Natural killer cell (primary cell): ENCODE data around the gene ZSWIM1. TPM values are rescaled to one million over a fixed set of nuclear protein-coding genes. Genes with fewer than 3 reads are reported as not detected.

ENCODE experiments used
- ATAC-seq, 3 donors: fragments of 150-1000 bp in 2 of 3; fragments of 200-7000 bp in 1 of 3; cut with Tn5 transposase; 1 replicate in 1 of 3; 2 replicates in 2 of 3; pipeline ENCODE4 v1.10.0; 2021; ENCODE audit warnings: mild to moderate bottlenecking in 2 of 3, moderate library complexity in 2 of 3
- DNase-seq, 2 donors: peaks; one replicate each; pipeline versions ENCODE4 v3.0.0 to v3.0.0-alpha.2; 2013 to 2021; ENCODE audit warnings: mixed read lengths in 1 of 2
- H3K27ac ChIP-seq: one replicate; pipeline ENCODE4 v1.5.1; 2013; ENCODE audit warnings: mild to moderate bottlenecking, low read length
- H3K27me3 ChIP-seq: one replicate; pipeline ENCODE4 v1.6.1; 2013; ENCODE audit warnings: low read length; ENCODE audit not compliant: control insufficient read depth, insufficient read depth
- H3K36me3 ChIP-seq: one replicate; pipeline ENCODE4 v1.6.1; 2013; ENCODE audit warnings: low read length; ENCODE audit not compliant: control insufficient read depth, insufficient read depth
- H3K4me1 ChIP-seq: one replicate; pipeline ENCODE4 v1.6.1; 2013; ENCODE audit warnings: low read length; ENCODE audit not compliant: control insufficient read depth, insufficient read depth
- H3K4me3 ChIP-seq: one replicate; pipeline ENCODE4 v1.5.1; 2013; ENCODE audit warnings: low read length
- H3K9me3 ChIP-seq: one replicate; pipeline ENCODE4 v1.6.1; 2013; ENCODE audit warnings: low read length; ENCODE audit not compliant: control insufficient read depth, insufficient read depth
- H3K27ac Mint-ChIP-seq, 2 donors: one replicate each; pipeline ENCODE4 v1.8.0; 2022; ENCODE audit warnings: mild to moderate bottlenecking in 2 of 2, mixed read lengths in 2 of 2, moderate library complexity in 1 of 2
- H3K27me3 Mint-ChIP-seq, 2 donors: one replicate each; pipeline ENCODE4 v1.8.0; 2022; ENCODE audit warnings: low read depth in 2 of 2, mixed read lengths in 2 of 2
- H3K36me3 Mint-ChIP-seq: one replicate; pipeline ENCODE4 v1.8.0; 2022; ENCODE audit warnings: mixed read lengths
- H3K4me1 Mint-ChIP-seq, 2 donors: one replicate each; pipeline ENCODE4 v1.8.0; 2022; ENCODE audit warnings: mixed read lengths in 2 of 2
- H3K4me3 Mint-ChIP-seq: one replicate; pipeline ENCODE4 v1.8.0; 2022; ENCODE audit warnings: mild to moderate bottlenecking, moderate library complexity, mixed read lengths
- H3K9me3 Mint-ChIP-seq, 2 donors: one replicate each; pipeline ENCODE4 v1.8.0; 2022; ENCODE audit warnings: mixed read lengths in 2 of 2
- CTCF ChIP-seq: fragments of 200-600 bp; IDR thresholded peaks from one replicate; pipeline ENCODE4 v1.8.0; 2022; ENCODE audit warnings: antibody characterized with exemption
- WGBS: methylation state at CpG from one replicate; pipeline ENCODE4 v1.1.7; 2013; ENCODE audit warnings: missing lambda C conversion rate; ENCODE audit not compliant: insufficient coverage; 5-methylcytosine and 5-hydroxymethylcytosine counted together
- intact Hi-C: fragments of 100-400 bp; cut with micrococcal nuclease; formaldehyde crosslinking; loops from one replicate; pipeline ENCODE4 v1.14.2; 2022
- total RNA-seq, 4 donors: library from RNA; stranded (reverse); fragments of 120-200 nt in 1 of 4; gene quantifications; one replicate each; pipeline versions ENCODE4 v1.2.3 to v1.2.4, GENCODE V29; 2013 to 2022

The ZSWIM1 gene
- total RNA-seq, 3 donors from 2014 or later (not counting 1 experiment from before 2014, with no cell fraction given), result 0.59 to 2.4 (median 0.89) TPM

GRCh38 chr20:45866454-45866853 is 14.6 kb upstream of the ZSWIM1 start:
- H3K27ac Mint-ChIP-seq, result no peak overlapping the region
- Histone ChIP-seq H3K27ac (no peak overlapping the region), H3K36me3 (no peaks in the 10 kb centered on the region), H3K9me3 (no peaks in the 10 kb centered on the region), H3K4me1 (no peaks in the 10 kb centered on the region), H3K27me3 (no peaks in the 10 kb centered on the region), H3K4me3 (no peak overlapping the region)
- H3K36me3 Mint-ChIP-seq, result no peaks in the 10 kb centered on the region
- DNase-seq (no peak), ATAC-seq (no peak)
- TF ChIP-seq CTCF, result no peak
- H3K27me3 Mint-ChIP-seq, result no peaks in the 10 kb centered on the region
- WGBS, result 98% methylated on average over 4 of the region's 5 CpGs
- intact Hi-C loops, result no loop called here
- H3K4me3 Mint-ChIP-seq, result no peak overlapping the region
- no peaks in the 10 kb centered on the region for H3K9me3 Mint-ChIP-seq
- H3K4me1 Mint-ChIP-seq, result peaks cover 4% of the 10 kb centered on the region in 2 donors

GRCh38 chr20:45867136-45867818 is 13.8 kb upstream of the ZSWIM1 start:
- ATAC-seq (no peak), DNase-seq (no peak)
- Mint-ChIP-seq H3K36me3 (no peaks in the 10 kb centered on the region), H3K4me1 (peaks cover 4% of the 10 kb centered on the region in 2 donors), H3K27ac (no peak overlapping the region), H3K4me3 (no peak overlapping the region), H3K27me3 (no peaks in the 10 kb centered on the region), H3K9me3 (no peaks in the 10 kb centered on the region)
- Histone ChIP-seq H3K9me3 (no peaks in the 10 kb centered on the region), H3K4me3 (no peak overlapping the region), H3K4me1 (no peaks in the 10 kb centered on the region), H3K27ac (no peak overlapping the region), H3K36me3 (no peaks in the 10 kb centered on the region), H3K27me3 (no peaks in the 10 kb centered on the region)
- TF ChIP-seq CTCF, result no peak
- intact Hi-C loops, result no loop called here
- WGBS, result 98% methylated on average over 5 of the region's 6 CpGs

GRCh38 chr20:45867819-45868176 is 13.2 kb upstream of the ZSWIM1 start:
- no peak overlapping the region for H3K27ac Mint-ChIP-seq
- Histone ChIP-seq H3K27me3 (no peaks in the 10 kb centered on the region), H3K27ac (no peak overlapping the region), H3K4me1 (no peaks in the 10 kb centered on the region), H3K4me3 (no peak overlapping the region), H3K36me3 (no peaks in the 10 kb centered on the region), H3K9me3 (no peaks in the 10 kb centered on the region)
- peaks cover 4% of the 10 kb centered on the region in 2 donors for H3K4me1 Mint-ChIP-seq
- DNase-seq (no peak), ATAC-seq (no peak)
- intact Hi-C loops, result no loop called here
- no peaks in the 10 kb centered on the region for H3K36me3 Mint-ChIP-seq
- TF ChIP-seq CTCF, result no peak
- no peaks in the 10 kb centered on the region for H3K9me3 Mint-ChIP-seq
- no peak overlapping the region for H3K4me3 Mint-ChIP-seq
- no peaks in the 10 kb centered on the region for H3K27me3 Mint-ChIP-seq

- no peak for TF ChIP-seq CTCF
- H3K27ac Mint-ChIP-seq, result no peak overlapping the region
- H3K9me3 Mint-ChIP-seq, result no peaks in the 10 kb centered on the region
- intact Hi-C loops, result no loop called here
- no peaks in the 10 kb centered on the region for H3K27me3 ChIP-seq
- no peaks in the 10 kb centered on the region for H3K4me1 Mint-ChIP-seq
- no peaks in the 10 kb centered on the region for H3K36me3 Mint-ChIP-seq
- WGBS, result 97% methylated on average over 4 of the region's 4 CpGs
- H3K27ac ChIP-seq, result no peak overlapping the region
- no peak for ATAC-seq
- no peaks in the 10 kb centered on the region for H3K27me3 Mint-ChIP-seq
- H3K36me3 ChIP-seq, result peaks cover 10% of the 10 kb centered on the region
- no peaks in the 10 kb centered on the region for H3K4me1 ChIP-seq
- H3K4me3 Mint-ChIP-seq, result no peak overlapping the region
- H3K9me3 ChIP-seq, result no peaks in the 10 kb centered on the region
- no peak overlapping the region for H3K4me3 ChIP-seq
- no peak for DNase-seq
Measured at GRCh38 chr20:45872626-45873025, 8.4 kb upstream of the ZSWIM1 start.
